HG03342 (cell line): ENCODE results near the gene LMCD1.
"Not testable (repeated sequence)": the region's sequence is repeated elsewhere in the genome, so short reads cannot be mapped to it uniquely, and the experiment has no call there.

Experiments used
- ATAC-seq: cut with Tn5 transposase; IDR thresholded peaks from one replicate; pipeline ENCODE4 v1.9.1; 2021; ENCODE audit warnings: mild to moderate bottlenecking, moderate library complexity; ENCODE audit not compliant: unreplicated experiment

The LMCD1 gene

GRCh38 chr3:8579943-8580342 is 78.3 kb downstream of the LMCD1 start:
- no peak for ATAC-seq

GRCh38 chr3:8580434-8580833 is 78.8 kb downstream of the LMCD1 start:
- ATAC-seq = not testable (repeated sequence)

- ATAC-seq = no peak
Measured at GRCh38 chr3:8581373-8581772, 79.8 kb downstream of the LMCD1 start.

- no peak for ATAC-seq
Measured at GRCh38 chr3:8581806-8582445, 80.3 kb downstream of the LMCD1 start.

- ATAC-seq = no peak
Measured at GRCh38 chr3:8584661-8585060, 83.0 kb downstream of the LMCD1 start.

DNA sequence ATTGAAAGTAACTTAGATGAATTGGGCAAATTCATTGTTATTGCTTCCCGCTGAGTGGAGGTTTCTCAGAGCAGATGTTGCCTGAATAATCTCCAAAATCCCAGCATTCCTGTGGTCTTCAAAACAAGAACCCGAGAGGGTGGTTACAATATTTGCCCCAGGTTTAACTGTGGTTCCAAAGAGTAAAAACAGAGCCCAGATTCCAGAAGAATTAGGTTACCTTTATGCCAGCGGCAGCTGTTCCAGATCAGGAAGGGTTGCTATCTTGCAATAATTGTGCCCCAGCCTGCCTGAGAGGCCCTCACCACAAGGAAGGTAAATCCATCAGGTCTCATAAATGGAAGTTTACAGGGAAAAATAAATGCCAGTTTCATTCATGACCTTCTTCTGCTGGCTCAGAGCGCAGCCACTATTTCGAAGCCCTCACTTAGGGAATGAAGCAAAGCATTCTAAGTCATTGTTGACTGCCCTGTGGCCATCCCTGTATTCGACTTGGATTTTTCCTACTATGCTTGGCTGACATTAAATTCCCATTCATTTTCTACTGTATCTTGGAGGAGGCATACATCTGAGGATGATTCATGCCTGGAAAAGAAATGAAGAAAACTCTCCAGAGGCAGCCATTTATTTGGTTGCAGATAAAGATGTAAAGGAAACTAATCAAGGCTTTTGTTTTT is 88.4 kb downstream of the LMCD1 start:
- ATAC-seq = no peak

DNA sequence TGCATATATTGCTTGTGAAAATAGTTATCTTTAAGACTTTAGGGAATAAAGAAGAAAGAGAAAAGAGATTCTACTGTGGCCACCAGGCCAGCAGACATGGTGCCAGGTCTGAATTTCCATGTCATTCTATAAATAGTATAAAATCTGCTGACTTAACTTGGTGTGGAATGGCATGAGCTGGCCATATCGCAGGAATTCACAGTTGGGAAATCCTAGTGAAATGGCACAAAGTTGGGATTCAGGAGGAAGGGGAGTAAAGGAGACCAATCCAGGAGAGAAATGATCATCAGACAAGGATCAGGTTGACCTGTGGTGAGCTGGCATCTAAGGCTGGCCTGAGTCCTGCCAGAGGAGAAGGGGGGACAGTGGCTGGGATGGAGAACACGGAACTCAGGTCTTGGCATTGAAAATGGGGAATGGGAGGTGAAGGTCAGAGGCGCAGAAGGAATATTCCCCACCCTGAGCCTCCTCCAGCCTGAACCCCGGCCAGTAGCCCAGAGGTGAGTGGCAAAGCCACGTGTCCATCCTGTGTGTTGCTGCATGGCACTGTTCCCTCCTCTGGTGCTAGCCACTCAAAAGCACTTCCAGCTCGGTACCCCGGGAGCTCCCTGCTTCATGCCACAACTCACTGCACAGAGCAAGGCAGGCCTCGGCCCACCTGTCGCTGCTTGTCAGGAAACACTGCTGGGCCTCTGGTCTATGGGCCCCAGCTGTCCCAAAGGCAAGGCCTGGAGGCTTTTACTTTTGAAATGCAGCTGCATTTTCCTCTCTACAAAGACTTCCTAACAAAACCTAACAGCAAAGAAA is 91.6 kb downstream of the LMCD1 start:
- ATAC-seq = no peak

DNA sequence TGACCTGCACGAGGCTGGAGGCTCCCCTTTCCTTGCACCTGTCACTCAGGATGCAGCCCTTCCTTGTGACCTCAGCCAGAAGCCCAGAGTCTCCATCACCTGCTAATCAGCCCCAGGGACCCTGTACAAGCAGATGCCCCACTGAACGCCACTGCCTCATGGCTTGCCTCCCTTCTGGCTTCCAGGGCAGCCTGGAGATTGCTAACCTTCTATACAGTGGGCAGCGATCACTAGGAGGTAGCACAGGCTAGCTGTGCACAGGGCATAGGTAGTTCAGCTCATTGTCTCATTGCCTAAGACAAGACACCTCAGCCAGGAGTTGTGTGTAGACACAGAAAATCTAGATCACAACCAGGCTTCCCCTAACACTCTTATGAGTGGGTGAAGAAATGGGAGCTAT is 93.6 kb downstream of the LMCD1 start:
- ATAC-seq = no peak

GRCh38 chr3:8595695-8596115 is 94.1 kb downstream of the LMCD1 start:
- no peak for ATAC-seq

- no peak for ATAC-seq
Measured at GRCh38 chr3:8596321-8597218, 94.9 kb downstream of the LMCD1 start.

- no peak for ATAC-seq
Measured at GRCh38 chr3:8597219-8597853, 95.7 kb downstream of the LMCD1 start.

DNA sequence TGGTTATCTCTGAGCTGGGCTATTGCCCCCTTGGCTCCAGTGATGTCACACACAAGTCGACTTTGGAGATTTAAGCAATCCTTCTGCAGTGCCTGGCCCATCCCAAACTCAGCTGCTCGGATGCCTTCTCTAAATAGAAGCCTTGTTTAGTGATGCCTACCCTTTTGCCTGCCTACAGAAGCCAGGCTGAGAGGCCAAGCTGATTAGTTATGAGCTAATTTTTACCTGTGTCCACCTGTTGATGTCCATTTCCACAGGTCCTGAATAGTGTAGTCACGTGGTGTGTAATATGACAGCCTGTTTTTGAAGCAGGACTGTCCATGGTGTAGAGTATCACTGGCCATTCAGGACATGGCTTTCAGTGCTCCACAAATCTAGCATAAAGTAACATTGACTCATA is 97.5 kb downstream of the LMCD1 start:
- ATAC-seq = no peak

- no peak for ATAC-seq
Measured at GRCh38 chr3:8600457-8600856, 98.8 kb downstream of the LMCD1 start.

DNA sequence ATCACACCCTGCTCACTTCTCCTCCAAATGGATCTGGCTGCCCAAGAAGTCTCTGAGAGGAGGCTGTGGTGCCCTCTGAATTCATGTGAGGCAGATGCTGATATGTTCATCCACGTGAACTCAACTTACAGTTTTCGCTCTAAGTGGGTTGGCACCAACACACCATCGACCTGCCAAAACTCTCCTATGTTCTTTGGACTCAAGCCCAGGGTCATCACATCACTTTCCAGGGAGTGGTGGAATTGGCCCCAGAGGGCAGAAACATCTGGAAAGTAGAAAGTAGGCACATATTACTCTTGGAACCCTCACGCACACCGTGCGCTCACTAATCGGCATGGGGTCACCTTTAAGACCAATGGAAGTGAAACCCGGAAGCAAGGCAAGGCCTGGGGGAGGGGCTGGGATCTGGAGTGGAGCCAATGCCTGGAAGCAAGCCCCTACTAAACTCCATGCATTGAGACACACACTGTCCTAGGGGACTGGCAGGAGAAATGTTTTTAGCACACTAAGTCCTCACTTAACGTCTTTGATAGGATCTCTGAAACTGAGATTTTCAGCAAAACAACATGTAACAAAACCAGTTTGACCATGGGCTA is 101.6 kb downstream of the LMCD1 start:
- ATAC-seq = no peak

GRCh38 chr3:8604006-8604405 is 102.4 kb downstream of the LMCD1 start:
- no peak for ATAC-seq

GRCh38 chr3:8604988-8605387 is 103.4 kb downstream of the LMCD1 start:
- ATAC-seq = no peak

- no peak for ATAC-seq
Measured at GRCh38 chr3:8606701-8607231, 105.1 kb downstream of the LMCD1 start.

GRCh38 chr3:8607234-8608040 is 105.8 kb downstream of the LMCD1 start:
- ATAC-seq = no peak
